ENCODE measurements around the gene TMEM273.

DNA sequence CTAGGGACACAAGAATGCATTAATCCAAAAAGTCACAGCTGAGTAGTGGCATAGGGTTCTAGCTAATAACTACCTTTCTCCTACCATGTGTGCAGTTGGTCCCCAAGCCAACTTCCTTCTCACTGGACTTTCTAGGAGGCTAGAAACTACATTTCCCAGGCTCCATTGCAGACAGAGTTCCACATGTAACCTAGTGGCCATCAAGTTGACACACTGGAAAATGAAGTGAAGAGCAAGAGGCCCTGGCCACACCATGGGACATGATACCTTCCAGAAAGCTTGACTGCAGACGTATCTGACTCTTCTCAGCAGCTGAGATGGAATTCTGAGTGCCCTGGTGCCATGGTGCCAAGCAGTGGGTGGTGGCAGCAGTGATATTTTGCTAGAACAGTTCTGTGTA lies 49.8 kb upstream of the TMEM273 start:
- TF ChIP-seq, protein P1, sequence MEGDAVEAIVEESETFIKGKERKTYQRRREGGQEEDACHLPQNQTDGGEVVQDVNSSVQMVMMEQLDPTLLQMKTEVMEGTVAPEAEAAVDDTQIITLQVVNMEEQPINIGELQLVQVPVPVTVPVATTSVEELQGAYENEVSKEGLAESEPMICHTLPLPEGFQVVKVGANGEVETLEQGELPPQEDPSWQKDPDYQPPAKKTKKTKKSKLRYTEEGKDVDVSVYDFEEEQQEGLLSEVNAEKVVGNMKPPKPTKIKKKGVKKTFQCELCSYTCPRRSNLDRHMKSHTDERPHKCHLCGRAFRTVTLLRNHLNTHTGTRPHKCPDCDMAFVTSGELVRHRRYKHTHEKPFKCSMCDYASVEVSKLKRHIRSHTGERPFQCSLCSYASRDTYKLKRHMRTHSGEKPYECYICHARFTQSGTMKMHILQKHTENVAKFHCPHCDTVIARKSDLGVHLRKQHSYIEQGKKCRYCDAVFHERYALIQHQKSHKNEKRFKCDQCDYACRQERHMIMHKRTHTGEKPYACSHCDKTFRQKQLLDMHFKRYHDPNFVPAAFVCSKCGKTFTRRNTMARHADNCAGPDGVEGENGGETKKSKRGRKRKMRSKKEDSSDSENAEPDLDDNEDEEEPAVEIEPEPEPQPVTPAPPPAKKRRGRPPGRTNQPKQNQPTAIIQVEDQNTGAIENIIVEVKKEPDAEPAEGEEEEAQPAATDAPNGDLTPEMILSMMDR (IDR thresholded peaks at IDR 0.05) = no peak
- no peak for TF ChIP-seq POLR2A (IDR thresholded peaks at IDR 0.05)
- no peak for TF ChIP-seq POLR2AphosphoS5 (IDR thresholded peaks at IDR 0.05)

Measured in stomach (tissue), 4 donors.